ENCODE data around the gene METTL4.
A peak's percentile ranks its signal among the peaks of the same experiment; 100 is the strongest.

The METTL4 gene, protein sequence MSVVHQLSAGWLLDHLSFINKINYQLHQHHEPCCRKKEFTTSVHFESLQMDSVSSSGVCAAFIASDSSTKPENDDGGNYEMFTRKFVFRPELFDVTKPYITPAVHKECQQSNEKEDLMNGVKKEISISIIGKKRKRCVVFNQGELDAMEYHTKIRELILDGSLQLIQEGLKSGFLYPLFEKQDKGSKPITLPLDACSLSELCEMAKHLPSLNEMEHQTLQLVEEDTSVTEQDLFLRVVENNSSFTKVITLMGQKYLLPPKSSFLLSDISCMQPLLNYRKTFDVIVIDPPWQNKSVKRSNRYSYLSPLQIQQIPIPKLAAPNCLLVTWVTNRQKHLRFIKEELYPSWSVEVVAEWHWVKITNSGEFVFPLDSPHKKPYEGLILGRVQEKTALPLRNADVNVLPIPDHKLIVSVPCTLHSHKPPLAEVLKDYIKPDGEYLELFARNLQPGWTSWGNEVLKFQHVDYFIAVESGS

DNA sequence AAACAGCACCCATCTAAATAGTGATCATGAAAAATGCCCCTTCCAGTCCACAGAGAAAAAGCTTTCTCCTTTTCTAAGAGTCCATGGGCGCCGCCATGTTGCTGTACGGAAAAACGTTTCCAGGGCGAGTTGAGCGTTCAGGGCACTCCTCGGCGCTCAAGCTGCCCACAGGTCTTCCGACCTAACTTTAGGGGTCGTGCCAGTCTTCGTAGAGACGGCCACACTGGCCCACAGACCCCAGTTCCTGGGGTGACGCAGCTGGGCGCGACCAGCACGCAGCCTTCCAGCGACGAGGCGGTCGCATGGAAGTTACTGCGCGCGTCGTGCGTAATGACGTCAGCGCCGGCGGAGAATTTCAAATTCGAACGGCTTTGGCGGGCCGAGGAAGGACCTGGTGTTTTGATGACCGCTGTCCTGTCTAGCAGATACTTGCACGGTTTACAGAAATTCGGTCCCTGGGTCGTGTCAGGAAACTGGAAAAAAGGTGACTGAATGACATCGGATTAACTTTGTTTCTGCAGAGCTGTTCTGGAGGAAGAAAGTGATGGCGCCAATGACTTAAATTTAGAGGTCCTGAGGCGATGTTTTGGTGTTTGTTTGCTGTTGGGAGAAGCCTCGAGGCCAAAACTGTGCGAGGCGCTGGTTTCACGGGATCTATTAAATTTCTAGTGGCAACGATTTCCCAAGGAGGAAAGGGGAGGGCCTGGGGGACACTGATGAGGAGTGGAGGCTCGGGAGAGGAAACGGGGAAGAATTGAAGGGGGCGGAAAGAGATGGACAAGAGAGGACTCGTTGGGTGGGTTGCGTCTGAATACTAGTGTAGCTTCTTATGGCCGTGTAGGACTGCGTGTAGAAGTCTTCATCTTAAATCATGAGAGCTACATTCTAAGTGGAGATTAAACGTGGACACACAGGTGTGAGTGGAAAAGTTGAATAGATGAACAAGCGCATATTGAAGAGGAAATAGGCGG lies at the start of gene METTL4, which contains the start of gene NDC80:
Gene METTL4, minus strand, starts transcription at position 306 of the 971 bp plus-strand sequence. CDS start 4,289 bp downstream, outside the sequence.
Gene NDC80, plus strand, starts transcription at position 358 of the 971 bp plus-strand sequence. CDS start 1,429 bp downstream, outside the sequence.
- peak; percentile 66 for DNase-seq (ENCODE audit: low read depth)

DNA sequence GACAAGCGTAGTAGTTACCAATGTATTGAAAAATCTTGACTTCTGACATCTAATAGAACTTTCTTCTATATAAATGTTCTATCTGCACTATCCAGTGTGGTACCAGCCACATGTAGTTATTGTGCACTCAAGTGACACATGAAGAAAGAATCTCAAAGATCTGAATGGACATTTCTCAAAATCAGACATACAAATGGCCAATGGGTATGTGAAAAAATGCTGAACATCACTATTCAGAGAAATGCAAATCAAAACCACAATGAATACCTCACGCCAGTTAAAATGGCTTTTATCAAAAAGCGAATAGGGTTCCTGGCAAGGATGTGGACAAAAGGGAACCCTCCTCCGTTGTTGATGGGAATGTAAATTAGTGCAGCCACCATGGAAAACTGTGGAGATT lies 46.7 kb upstream of the METTL4 start:
- DNase-seq (ENCODE audit: low read depth), result no peak

DNA sequence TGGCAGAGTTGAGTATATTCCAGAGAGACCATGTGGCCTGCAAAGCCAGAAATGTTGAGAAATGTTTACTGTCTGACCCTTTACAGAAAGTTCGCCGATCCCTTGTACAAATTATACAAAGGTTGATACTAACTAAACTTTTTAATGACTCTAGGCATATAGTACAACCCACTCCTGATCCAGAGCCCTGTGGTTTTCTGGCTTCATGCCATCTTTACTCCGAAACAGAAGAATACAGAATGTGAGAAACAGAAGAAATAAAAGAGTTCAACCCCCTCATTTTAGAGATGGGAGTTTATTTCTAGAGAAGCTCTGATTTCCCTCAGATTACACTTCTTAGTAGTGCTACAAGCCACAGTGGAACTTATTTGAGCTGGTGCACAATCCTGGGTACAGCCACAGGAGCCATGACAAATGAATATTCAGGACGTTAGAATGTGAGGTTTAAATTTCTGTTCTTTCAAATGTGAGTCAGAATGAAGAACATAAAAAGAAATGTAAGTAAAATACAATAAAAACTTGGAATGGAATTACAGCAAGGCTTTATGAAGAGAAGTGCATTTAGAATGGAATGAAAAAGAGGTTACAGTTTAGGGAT lies 46.2 kb upstream of the METTL4 start:
- DNase-seq (ENCODE audit: low read depth), result no peak

DNA sequence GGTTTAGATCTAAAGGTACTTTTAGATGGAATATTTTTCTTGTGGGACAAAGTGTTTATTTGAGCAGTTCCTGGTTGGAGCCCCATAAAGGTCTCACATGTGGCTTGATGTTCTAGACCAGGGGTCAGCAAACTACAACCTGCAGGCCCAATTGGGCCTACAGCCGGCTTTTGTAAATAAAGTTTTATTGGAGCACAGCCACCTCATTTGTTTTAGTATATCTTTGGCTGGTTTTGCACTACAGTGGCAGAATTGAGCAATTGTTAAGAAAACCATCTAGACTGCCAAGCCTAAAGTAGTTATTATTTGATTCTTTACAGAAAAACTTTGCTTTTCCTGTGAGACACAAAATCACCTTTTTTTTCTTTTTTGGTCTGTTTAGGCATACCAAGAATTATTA lies 41.7 kb upstream of the METTL4 start:
- no peak for DNase-seq (ENCODE audit: low read depth)

DNA sequence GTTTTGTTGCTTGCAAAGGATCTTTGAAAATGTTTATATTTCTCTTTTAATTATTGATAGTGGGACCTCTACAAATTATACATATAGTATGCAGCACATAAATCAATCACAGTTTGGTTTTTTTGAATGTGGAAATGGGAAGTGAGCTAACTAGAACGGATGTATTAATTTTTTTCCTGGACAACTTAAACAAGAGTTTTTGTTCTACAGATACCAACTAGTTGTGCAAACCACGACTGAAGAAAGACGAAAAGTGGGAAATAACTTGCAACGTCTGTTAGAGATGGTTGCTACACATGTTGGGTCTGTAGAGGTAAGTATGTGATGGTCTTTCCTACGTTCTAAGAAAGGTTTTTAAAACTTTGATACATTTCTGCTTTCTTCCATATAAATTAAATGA lies 39.2 kb upstream of the METTL4 start:
- DNase-seq (ENCODE audit: low read depth), result no peak

DNA sequence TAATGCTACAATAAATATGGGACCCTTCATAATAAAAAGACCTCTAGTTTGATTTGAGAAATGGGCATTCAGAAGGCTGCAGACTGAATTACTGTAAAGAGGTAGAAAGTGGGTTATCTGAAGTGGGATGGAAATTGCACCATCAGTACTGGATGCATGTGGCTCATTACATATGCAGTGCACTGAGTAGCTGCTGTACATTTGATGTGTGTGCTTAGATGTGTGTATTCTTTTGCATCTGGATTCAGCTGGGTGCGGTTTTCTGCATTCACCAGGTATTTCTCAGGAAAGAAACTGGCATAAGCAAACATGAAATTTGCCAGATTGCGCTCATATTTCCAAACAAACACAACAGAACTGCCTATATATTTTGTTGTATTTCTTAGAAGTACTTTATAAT lies 38.3 kb upstream of the METTL4 start:
- no peak for DNase-seq (ENCODE audit: low read depth)

DNA sequence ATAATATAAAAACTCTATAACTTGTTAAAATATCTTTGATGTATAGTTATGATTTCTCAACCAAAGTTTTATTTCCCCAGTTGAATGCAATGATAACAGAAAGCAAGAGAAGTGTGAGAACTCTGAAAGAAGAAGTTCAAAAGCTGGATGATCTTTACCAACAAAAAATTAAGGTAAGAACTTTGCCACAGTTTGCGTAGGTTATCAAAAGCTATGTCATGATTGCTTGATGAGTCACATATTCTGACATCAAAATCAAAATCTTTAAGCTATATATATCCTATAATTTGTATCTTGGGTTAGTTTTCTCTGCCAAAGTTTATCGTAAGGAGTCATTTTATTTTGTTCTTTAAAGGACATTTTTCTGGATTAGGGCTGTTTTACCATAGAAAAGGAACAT lies 35.0 kb upstream of the METTL4 start:
- no peak for DNase-seq (ENCODE audit: low read depth)

DNA sequence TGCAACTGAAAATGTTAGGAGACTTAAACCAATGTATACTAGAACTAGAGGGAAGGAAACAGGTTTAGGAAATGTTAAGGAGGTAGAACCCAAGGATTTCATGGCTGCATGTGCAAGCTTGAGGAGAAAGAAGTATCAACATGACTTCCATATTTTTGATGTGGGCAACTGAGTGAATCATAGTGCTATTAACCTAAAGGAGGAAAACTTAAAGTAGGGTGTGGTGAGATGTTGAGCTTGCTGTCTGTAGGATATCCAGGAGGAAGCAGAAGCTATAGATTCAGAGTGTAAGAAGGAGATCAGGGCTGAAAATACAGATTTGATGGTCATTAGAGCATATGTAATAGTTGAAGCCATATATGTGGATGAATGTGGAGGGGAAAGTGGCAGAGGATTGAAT lies 31.5 kb upstream of the METTL4 start:
- DNase-seq (ENCODE audit: low read depth), result no peak

DNA sequence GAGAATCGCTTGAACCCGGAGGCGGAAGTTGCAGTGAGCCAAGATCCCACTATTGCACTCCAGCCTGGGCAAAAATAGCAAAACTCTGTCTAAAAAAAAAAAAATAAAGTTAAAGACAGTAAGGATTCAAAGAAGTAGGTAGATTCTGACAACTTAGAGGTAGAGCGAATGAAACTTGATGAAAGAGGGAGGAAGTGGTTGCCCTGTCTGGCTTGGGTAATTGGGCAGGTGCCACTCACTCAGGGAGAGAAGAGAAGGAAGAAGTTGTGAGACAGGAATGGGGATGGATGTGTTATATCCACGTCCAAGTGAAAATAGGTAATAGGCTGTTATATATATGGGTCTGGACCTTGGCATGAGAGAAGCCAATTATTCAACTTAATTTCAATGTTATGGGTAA lies 26.3 kb upstream of the METTL4 start:
- DNase-seq (ENCODE audit: low read depth), result no peak

DNA sequence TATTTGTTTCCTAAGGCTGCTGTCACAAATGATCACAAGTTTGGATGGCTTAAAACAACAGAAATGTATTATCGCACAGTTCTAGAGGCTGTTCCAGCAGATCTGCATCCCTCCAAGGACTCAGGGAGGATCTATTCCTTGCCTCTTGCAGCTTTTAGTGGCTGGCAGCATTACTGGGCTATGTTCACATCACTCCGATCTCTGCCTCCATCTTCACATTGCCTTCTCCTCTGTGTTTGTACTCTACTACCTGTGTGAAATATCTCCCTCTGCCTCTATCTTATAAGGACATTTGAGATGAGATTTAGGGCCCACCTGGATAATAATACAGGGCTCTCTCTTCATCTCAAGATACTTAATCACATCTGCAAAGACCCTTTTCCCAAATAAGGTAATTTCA lies 19.0 kb upstream of the METTL4 start:
- no peak for DNase-seq (ENCODE audit: low read depth)

DNA sequence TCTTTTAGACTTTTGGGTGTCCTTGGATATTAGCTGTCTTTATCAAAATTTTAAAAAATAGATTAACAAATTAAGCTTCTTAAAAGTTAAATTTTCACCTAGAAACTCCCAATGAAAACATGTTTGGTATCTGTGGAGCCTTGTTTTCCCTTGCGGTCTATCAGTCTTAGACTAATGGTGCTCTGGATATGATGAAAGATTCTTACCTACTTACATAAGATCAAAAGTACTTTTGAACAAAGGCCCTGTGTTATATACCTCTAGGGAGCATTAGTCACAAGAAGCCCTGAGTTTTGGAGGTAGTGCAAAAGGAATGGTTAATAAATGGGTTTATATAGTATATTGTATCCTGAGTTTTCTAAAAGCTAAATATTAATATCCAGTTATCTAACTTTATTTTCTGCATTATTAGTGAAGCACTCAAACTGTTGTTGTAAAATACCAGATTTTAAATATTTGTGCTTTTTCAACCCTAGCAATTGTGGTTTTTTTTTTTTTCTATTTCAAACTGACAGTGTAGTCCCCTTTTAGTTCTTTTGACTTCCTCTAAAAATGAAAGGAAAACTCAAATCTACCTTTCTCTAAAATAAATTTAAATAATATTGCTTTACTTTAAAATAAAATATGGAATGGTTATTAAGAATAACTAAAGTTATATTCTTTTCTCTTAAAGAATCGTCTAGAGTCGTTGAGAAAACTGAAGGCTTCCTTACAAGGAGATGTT lies 18.2 kb upstream of the METTL4 start:
- no peak for DNase-seq (ENCODE audit: low read depth)

DNA sequence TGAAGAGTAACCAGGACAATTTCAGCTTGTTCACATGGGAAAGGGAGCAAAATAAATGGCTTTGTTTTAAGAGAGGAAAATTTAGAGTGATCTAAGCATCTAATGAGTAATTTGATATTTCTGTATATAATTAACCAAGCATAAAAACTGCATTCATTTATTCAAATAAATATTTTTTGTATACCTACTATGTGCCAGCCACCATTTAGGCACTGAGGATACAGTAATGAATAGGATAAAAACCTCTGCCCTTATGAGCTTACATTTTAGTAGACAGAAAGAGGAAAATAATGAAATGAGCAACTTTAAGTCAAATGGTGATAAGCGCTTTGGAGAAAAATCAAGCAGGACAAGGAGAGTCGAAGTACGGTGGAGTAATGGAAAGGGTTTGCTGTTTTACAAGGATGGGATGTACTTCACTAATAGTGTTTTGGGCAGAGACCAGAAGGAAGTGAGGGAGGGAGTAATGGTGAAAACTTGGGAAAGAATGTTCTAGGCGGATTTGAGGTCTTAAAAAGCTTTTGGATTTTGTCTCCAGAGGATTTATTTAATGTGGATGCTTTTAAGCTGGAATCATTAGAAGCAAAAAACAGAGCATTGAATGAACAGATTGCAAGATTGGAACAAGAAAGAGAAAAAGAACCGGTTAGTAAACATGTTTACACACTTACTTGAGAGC lies 17.5 kb upstream of the METTL4 start:
- DNase-seq (ENCODE audit: low read depth), result no peak

DNA sequence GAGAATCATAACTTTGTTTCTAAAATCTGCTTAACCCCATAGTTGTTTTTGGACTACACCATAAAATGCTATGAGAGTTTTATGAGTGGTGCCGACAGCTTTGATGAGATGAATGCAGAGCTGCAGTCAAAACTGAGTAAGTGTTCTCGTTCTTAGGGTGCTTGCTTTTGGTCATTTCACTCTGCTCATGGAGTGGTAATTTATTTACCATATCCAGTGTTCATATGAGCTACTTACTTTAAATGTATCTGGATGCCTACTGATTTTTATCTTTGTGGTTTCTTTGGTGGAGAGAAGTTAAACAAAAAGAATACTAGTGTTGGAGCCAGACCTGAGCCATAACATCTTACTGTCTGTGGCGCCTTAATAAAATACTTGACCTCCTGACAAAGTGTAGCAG lies 16.5 kb upstream of the METTL4 start:
- DNase-seq (ENCODE audit: low read depth), result no peak

DNA sequence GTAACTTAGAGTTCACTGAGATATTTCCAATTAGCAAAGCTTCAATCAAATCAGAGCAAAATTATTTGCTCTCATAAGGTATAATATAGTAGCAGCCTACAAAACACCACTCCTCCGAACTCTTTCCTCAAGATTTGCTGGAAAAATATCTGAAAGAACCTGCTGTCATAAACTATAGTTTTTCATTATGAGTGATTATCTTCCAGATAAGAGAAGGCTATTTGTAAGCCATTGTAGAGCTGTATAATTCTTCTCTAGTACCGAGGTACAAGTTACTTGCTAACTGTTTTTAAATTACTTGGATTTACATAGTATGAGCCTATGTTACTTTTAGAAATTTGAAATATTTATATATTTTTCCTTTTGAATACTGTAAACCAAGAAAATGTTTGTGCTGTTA lies 2.1 kb upstream of the METTL4 start:
- no peak for DNase-seq (ENCODE audit: low read depth)

DNA sequence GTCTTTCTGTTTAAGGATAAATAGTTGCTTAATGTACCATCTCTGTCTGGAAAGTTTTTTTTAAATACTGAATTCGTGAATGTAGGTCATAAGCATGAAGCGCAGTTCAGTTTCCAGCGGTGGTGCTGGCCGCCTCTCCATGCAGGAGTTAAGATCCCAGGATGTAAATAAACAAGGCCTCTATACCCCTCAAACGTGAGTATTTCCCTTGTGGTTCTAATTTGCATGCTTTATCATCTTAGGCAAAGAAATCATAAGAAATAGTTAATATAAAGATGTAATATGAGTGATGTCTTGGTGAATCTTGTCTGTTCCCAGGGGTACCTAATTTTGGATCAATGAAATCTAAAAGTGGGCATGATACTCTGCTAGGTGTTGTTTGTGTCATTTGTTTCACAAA lies 1.6 kb upstream of the METTL4 start:
- DNase-seq (ENCODE audit: low read depth), result no peak

DNA sequence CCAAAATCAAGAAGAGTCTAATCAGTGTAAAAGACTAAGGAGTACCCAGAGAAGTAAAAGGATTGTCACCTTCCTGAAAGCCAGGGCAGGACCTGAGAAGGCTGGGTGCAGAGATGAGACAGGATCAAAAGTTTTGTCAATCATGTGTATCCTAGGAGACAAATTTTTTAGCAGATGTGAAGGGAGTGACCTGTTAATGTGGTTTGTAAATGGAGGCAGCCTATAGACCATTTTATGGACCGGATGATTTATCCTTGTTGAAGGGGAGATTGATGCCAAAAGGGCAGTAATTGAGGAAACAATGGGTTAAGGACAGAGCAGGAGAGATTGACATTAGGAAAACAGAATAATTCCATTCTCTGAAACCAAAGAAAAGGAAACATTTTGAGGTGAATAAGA lies 865 bp upstream of the METTL4 start:
- no peak for DNase-seq (ENCODE audit: low read depth)

DNA sequence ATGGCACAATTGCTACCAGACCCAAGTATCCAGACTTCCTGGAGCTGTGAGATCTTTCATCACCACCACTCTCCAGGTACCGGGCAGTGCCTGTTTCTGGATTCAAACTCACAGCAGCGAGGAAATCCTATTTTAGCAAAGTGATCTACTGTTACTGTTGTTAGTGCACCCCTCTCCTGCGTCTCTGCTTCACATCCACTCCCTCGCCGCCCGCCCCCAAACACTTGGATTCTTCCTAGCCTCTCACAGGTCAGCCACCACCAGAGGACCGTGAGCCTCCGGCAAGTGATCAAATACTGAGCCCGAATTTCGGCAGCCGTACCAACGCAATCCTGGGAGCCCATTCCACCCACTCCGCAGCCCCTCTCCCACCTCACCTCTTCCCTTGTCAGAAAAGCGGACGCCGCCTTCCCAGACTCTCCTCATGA lies 519 bp downstream of the METTL4 start:
- DNase-seq (ENCODE audit: low read depth), result peak; percentile 51

DNA sequence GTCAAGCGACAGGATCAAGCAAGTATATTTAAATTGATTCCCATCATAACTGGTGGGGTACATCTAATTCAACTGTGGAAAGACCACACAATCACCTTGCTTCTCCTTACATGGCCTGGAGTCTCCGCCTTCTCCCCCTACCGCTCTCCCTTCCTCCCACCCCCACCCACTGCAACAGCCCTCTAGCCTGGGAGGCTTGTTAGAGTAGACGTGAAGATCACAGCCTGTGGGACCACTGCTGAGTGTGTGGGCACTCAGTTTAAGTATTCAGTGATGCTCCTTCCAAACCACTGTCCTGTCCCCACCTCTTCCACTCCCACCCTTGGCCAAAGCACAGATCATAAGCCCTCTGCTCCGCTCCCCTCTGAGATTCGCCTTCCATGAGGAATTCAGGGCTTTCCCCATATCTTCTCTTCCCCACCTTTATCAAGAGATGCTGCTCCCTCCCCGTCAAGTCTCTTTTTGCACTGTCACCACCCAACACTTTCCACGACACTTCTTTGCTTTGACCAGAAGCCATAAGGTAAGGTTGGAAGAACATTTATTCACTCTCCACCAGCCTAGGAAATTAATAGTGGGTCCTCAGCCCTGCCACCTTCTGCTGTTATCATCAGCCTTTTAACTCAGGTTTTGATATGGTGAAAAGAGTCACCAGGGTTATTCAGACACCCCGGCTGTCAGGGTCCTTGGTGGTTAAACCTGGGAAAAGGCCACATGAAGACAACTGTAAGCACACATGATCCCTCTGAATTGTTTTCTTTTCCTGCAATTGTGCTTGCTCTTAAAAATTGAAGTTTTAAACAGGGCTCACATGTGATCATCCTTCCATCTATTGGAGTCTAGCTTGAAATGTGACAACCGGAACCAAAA lies 1.7 kb downstream of the METTL4 start:
- DNase-seq (ENCODE audit: low read depth), result no peak

DNA sequence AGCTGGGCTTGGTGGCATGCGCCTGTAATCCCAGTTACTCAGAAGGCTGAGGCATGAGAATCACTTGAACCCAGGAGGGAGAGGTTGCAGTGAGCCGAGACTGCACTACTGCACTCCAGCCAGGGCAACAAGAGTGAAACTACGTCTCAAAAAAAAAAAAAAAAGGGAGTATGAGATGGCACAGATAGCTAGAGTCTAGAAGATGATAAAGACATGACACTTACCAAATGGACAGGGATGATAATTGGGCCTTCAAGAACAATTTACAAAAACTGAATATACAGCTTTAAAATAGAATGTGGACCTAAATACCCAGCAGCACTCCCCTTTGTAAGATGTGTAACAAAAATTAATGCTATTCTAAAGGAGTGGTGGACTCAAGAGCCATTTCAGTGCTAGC lies 2.7 kb downstream of the METTL4 start:
- DNase-seq (ENCODE audit: low read depth), result no peak

DNA sequence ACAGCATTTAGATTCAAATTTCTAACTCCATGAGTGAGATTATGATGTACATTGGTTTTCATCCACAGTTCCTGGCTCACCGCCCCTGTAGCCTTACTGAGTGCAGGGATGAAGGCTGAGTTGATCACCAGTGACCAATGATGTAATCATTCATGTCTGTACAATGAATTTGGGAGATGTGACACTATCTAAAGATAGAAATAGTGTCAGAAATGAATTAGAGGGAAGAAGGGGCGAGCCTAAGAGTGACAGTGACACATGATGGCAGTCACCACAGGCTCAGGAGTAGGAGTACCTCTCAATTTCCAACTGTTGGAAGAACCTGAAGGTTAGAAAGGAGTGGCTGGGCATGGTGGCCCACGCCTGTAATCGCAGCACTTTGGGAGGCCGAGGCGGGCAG lies 3.2 kb downstream of the METTL4 start:
- no peak for DNase-seq (ENCODE audit: low read depth)

All from T-helper 22 cell (primary cell).